Erythroblast (primary cell): ENCODE measurements around the gene PRRT2.

Experiments used
- GATA1 ChIP-seq: IDR thresholded peaks from 2 replicates; pipeline ENCODE4 v1.6.1; 2011; ENCODE audit warnings: low read depth, mild to moderate bottlenecking, control low read depth, low read length, moderate library complexity
- POLR2A ChIP-seq: IDR thresholded peaks from 2 replicates; pipeline ENCODE4 v1.6.1; 2011; ENCODE audit warnings: mild to moderate bottlenecking, low read length

DNA sequence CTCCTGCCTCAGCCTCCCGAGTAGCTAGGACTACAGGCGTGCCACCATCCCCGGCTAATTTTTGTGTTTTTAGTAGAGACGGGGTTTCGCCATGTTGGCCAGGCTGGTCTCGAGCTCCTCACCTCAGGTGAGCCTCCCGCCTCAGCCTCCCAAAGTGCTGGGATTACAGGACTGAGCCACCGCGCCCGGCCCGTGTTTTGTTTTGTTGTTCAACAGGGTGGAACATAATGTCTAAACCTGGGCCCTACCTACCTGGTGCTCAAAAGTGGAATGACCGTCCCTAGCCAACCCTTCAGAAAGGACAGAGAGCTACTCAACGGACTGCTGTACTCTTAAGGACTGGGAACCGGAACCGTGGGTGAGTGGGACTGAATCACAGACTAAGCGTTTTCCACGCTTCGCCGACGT, 22.2 kb upstream of the PRRT2 start:
- TF ChIP-seq POLR2A (no peak), GATA1 (no peak)
